ENCODE results near the gene ARAP3. TPM values are rescaled to one million over a fixed set of nuclear protein-coding genes. Genes with fewer than 3 reads are reported as not detected.
A peak's percentile ranks its signal among the peaks of the same experiment; 100 is the strongest.

Gene ARAP3
- polyA plus RNA-seq, 1 donor (not counting 4 experiments of a cell fraction or from before 2014, with no cell fraction given) = 1.3 TPM

GRCh38 chr5:141691867-141692532 lies 10.0 kb upstream of the ARAP3 start:
- dilution Hi-C loops (cut with MboI; ENCODE audit: extremely low pct_ligation_motif_present, low sequenced_read_pairs) = no loop called here
- peaks cover 3% of the 10 kb centered on the region for H3K27me3 ChIP-seq (ENCODE audit: control insufficient read depth, extremely low read depth, insufficient read depth, low read length)
- H3K9me3 ChIP-seq (ENCODE audit: control insufficient read depth, low read depth, low read length) = no peaks in the 10 kb centered on the region
- peak overlapping the region; percentile 62 for H2AFZ ChIP-seq (ENCODE audit: control insufficient read depth, low read length)
- H4K20me1 ChIP-seq (ENCODE audit: control insufficient read depth, extremely low read depth, insufficient read depth, low read length) = no peaks in the 10 kb centered on the region
- no peak overlapping the region for H3K27ac ChIP-seq (ENCODE audit: control insufficient read depth, insufficient read depth, low read length)
- no peak for TF ChIP-seq EZH2 (IDR thresholded peaks at IDR 0.05; ENCODE audit: low read length)
- TF ChIP-seq CTCF (optimal IDR thresholded peaks at IDR 0.05 in 1 of 3, IDR thresholded peaks at IDR 0.05 in 1 of 3, conservative IDR thresholded peaks at IDR 0.05 in 1 of 3; ENCODE audit: extremely low read depth in 1 of 3, insufficient read depth in 2 of 3, low read length in 3 of 3) = peak; percentile 88 to 99 (median 99)
- DNase-seq (ENCODE audit: low read depth, low spot score) (no peak), FAIRE-seq (peak; percentile 56)
- H3K36me3 ChIP-seq (ENCODE audit: control insufficient read depth in 2 of 2, extremely low read depth in 1 of 2, insufficient read depth in 2 of 2, low read length in 2 of 2) = no peaks in the 10 kb centered on the region
- no peaks in the 10 kb centered on the region for H3K9me1 ChIP-seq (ENCODE audit: control insufficient read depth, extremely low read depth, insufficient read depth, low read length)
- peak overlapping the region; percentile 86 for H3K4me2 ChIP-seq (ENCODE audit: control insufficient read depth, extremely low read depth, insufficient read depth, low read depth, low read length)
- peak overlapping the region in 2 of 3 experiments; percentile 21 to 66 for H3K4me3 ChIP-seq (ENCODE audit: control insufficient read depth in 2 of 3, extremely low read depth in 1 of 3, insufficient read depth in 2 of 3, low read depth in 1 of 3, low read length in 3 of 3)
- H3K9ac ChIP-seq (ENCODE audit: control insufficient read depth, extremely low read depth, insufficient read depth, low read length) = no peak overlapping the region
- H3K79me2 ChIP-seq (ENCODE audit: control insufficient read depth, insufficient read depth, low read length) = no peaks in the 10 kb centered on the region
- peaks cover 22% of the 10 kb centered on the region for H3K4me1 ChIP-seq (ENCODE audit: control insufficient read depth, extremely low read depth, insufficient read depth, low read length)

- H3K9ac ChIP-seq (ENCODE audit: control insufficient read depth, extremely low read depth, insufficient read depth, low read length) = no peak overlapping the region
- H3K4me1 ChIP-seq (ENCODE audit: control insufficient read depth, extremely low read depth, insufficient read depth, low read length) = peaks cover 20% of the 10 kb centered on the region
- no peak overlapping the region for H2AFZ ChIP-seq (ENCODE audit: control insufficient read depth, low read length)
- FAIRE-seq (no peak), DNase-seq (ENCODE audit: low read depth, low spot score) (no peak)
- H3K27me3 ChIP-seq (ENCODE audit: control insufficient read depth, extremely low read depth, insufficient read depth, low read length) = peaks cover 3% of the 10 kb centered on the region
- no peaks in the 10 kb centered on the region for H3K9me3 ChIP-seq (ENCODE audit: control insufficient read depth, low read depth, low read length)
- no peaks in the 10 kb centered on the region for H3K9me1 ChIP-seq (ENCODE audit: control insufficient read depth, extremely low read depth, insufficient read depth, low read length)
- H3K79me2 ChIP-seq (ENCODE audit: control insufficient read depth, insufficient read depth, low read length) = no peaks in the 10 kb centered on the region
- H3K27ac ChIP-seq (ENCODE audit: control insufficient read depth, insufficient read depth, low read length) = no peak overlapping the region
- H3K4me2 ChIP-seq (ENCODE audit: control insufficient read depth, extremely low read depth, insufficient read depth, low read depth, low read length) = no peak overlapping the region
- TF ChIP-seq EZH2 (IDR thresholded peaks at IDR 0.05; ENCODE audit: low read length) (no peak), CTCF (optimal IDR thresholded peaks at IDR 0.05 in 1 of 3, IDR thresholded peaks at IDR 0.05 in 1 of 3, conservative IDR thresholded peaks at IDR 0.05 in 1 of 3; ENCODE audit: extremely low read depth in 1 of 3, insufficient read depth in 2 of 3, low read length in 3 of 3) (no peak)
- H4K20me1 ChIP-seq (ENCODE audit: control insufficient read depth, extremely low read depth, insufficient read depth, low read length) = no peaks in the 10 kb centered on the region
- H3K4me3 ChIP-seq (ENCODE audit: control insufficient read depth in 2 of 3, extremely low read depth in 1 of 3, insufficient read depth in 2 of 3, low read depth in 1 of 3, low read length in 3 of 3) = no peak overlapping the region
- no peaks in the 10 kb centered on the region for H3K36me3 ChIP-seq (ENCODE audit: control insufficient read depth in 2 of 2, extremely low read depth in 1 of 2, insufficient read depth in 2 of 2, low read length in 2 of 2)
- dilution Hi-C loops (cut with MboI; ENCODE audit: extremely low pct_ligation_motif_present, low sequenced_read_pairs) = no loop called here
Observed at GRCh38 chr5:141691286-141691866, 9.3 kb upstream of the ARAP3 start.

Data from keratinocyte (primary cell).